GM12878 (cell line): ENCODE measurements around the gene DNAJC13.

Experiments
- CEBPB ChIP-seq, 2 experiments: fragments of 150-350 bp in 1 of 2; IDR thresholded peaks; 2 replicates each; pipeline ENCODE4 v1.6.1; 2012 to 2014; ENCODE audit warnings: low read depth in 2 of 2, low read length in 2 of 2, borderline replicate concordance in 1 of 2, inconsistent platforms in 1 of 2
- CHD2 ChIP-seq: IDR thresholded peaks from 2 replicates; pipeline ENCODE4 v1.6.1; 2011; ENCODE audit warnings: low read depth, low read length, improper control_type of control experiment, borderline replicate concordance
- CTCF ChIP-seq, 3 experiments: IDR thresholded peaks in 2 of 3; conservative IDR thresholded peaks in 1 of 3; 2 replicates each; pipeline ENCODE4 v1.5.1; 2011; ENCODE audit warnings: low read depth in 3 of 3, low read length in 3 of 3, mild to moderate bottlenecking in 3 of 3, control low read depth in 2 of 3, moderate library complexity in 2 of 3, inconsistent platforms in 1 of 3, mixed read lengths in 1 of 3; ENCODE audit not compliant: control insufficient read depth in 2 of 3, insufficient read depth in 1 of 3; ENCODE audit errors: extremely low read depth in 1 of 3
- EGR1 ChIP-seq, 2 experiments: IDR thresholded peaks; 1 replicate in 1 of 2; 2 replicates in 1 of 2; pipeline ENCODE4 v1.6.1; 2011 to 2012; ENCODE audit warnings: low read depth in 2 of 2, low read length in 2 of 2, borderline replicate concordance in 1 of 2, mild to moderate bottlenecking in 1 of 2, moderate library complexity in 1 of 2
- EP300 ChIP-seq, 2 experiments: fragments of 150-350 bp in 1 of 2; IDR thresholded peaks; 2 replicates each; pipeline ENCODE4 v1.6.1; 2011 to 2012; ENCODE audit warnings: low read depth in 2 of 2, low read length in 2 of 2, borderline replicate concordance in 1 of 2, improper control_type of control experiment in 1 of 2, inconsistent platforms in 1 of 2; ENCODE audit not compliant: control insufficient read depth in 1 of 2
- HDAC2 ChIP-seq: fragments of 200-600 bp; sonication (generic); IDR thresholded peaks from 2 replicates; pipeline ENCODE4 v1.6.1; 2017
- KDM1A ChIP-seq: fragments of 200-600 bp; sonication (generic); IDR thresholded peaks from 2 replicates; pipeline ENCODE4 v1.6.1; 2016; ENCODE audit warnings: borderline replicate concordance
- MAX ChIP-seq: IDR thresholded peaks from 2 replicates; pipeline ENCODE4 v1.6.1; 2012; ENCODE audit warnings: low read depth, low read length, improper control_type of control experiment
- POLR2A ChIP-seq: IDR thresholded peaks from 2 replicates; pipeline ENCODE4 v1.6.1; 2011; ENCODE audit warnings: low read depth, mild to moderate bottlenecking, low read length
- POLR2AphosphoS5 ChIP-seq: IDR thresholded peaks from 2 replicates; pipeline ENCODE4 v1.6.1; 2011; ENCODE audit warnings: mild to moderate bottlenecking, low read length, inconsistent platforms
- REST ChIP-seq: IDR thresholded peaks from 2 replicates; pipeline ENCODE4 v1.6.1; 2012; ENCODE audit warnings: mild to moderate bottlenecking, low read depth, low read length
- ZBTB33 ChIP-seq: fragments of 450-650 bp; IDR thresholded peaks from 2 replicates; pipeline ENCODE4 v1.6.1; 2017; ENCODE audit warnings: mild to moderate bottlenecking
- ZBTB40 ChIP-seq: fragments of 450-650 bp; IDR thresholded peaks from 2 replicates; pipeline ENCODE4 v1.6.1; 2016; ENCODE audit warnings: mild to moderate bottlenecking, moderate library complexity, borderline replicate concordance
- ZNF24 ChIP-seq: fragments of 450-650 bp; IDR thresholded peaks from 2 replicates; pipeline ENCODE4 v1.6.1; 2017; ENCODE audit warnings: antibody characterized with exemption, mild to moderate bottlenecking

- TF ChIP-seq POLR2A (no peak), CEBPB (IDR thresholded peaks at IDR 0.05; ENCODE audit: borderline replicate concordance in 1 of 2, low read depth in 2 of 2, low read length in 2 of 2) (no peak), POLR2AphosphoS5 (no peak), CTCF (IDR thresholded peaks at IDR 0.05 in 2 of 3, conservative IDR thresholded peaks at IDR 0.05 in 1 of 3; ENCODE audit: control insufficient read depth in 2 of 3, extremely low read depth in 1 of 3, insufficient read depth in 1 of 3, low read depth in 3 of 3, low read length in 3 of 3) (no peak), EP300 (IDR thresholded peaks at IDR 0.05; ENCODE audit: borderline replicate concordance in 1 of 2, control insufficient read depth in 1 of 2, low read depth in 2 of 2, low read length in 2 of 2) (no peak), CHD2 (no peak), ZBTB33 (no peak), KDM1A (no peak), HDAC2 (no peak), REST (no peak), ZNF24 (no peak), EGR1 (IDR thresholded peaks at IDR 0.05; ENCODE audit: borderline replicate concordance in 1 of 2, low read depth in 2 of 2, low read length in 2 of 2) (no peak), ZBTB40 (no peak), MAX (no peak)
Measured at GRCh38 chr3:132444383-132444782, 27.1 kb downstream of the DNAJC13 start.
